GM11168 (cell line): ENCODE results near the gene LCTL.
"Not testable (repeated sequence)": the region's sequence is repeated elsewhere in the genome, so short reads cannot be mapped to it uniquely, and the experiment has no call there.

ENCODE experiments used
- in situ Hi-C: fragments of 300-500 bp; cut with MboI; formaldehyde crosslinking; loops from one replicate; pipeline ENCODE4 v1.12.0; 2022; ENCODE audit warnings: low sequenced_read_pairs; ENCODE audit not compliant: unreplicated experiment

Gene LCTL

DNA sequence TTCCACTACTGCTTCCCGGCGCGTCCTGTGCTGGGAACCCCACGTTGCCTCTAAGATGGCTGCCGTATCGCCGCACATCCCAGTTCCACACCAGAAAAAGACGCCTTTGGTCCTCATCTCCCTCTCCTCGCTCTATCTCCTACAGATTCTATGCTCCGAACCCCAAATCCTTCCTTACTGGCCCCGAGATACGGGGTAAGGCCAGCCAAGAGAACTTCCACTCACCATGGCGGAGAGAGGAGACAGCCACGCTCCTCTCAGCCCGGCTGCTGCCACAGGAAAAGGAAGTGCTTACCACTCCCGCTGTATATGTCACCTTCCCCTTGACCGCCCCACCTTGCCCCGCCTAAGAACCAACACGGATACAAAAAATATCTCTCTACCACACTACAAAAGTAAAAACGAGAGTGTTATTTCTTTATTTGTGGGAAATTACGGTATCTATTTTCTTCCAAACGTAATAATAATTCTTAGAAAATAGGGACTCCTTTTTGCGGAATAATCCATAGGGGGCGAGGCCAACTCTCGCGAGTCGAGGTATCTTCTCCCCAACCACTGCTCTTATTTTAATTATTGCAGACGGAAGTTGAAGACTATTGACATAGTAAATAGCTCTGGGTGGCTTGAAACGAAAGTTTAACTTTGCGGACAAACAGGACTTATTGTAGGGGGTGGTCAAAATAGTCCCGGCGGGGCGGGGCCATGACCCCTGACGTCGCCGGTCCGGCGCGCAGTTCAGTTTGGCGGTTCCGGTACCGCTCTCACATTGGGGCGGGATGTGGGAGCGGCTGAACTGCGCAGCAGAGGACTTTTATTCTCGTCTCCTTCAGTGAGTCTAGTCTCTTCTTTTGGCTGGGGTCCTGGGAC lies 61.0 kb downstream of the LCTL start, which contains the start of the genes RPL4 and ZWILCH:
Gene RPL4, minus strand, starts transcription at position 293 of the 867 bp plus-strand sequence. Its CDS starts 65 bp downstream, at position 228.
Gene ZWILCH, plus strand, starts transcription at position 764 of the 867 bp plus-strand sequence. Its CDS starts 13 bp downstream, at position 777.
- in situ Hi-C loops = no loop called here

DNA sequence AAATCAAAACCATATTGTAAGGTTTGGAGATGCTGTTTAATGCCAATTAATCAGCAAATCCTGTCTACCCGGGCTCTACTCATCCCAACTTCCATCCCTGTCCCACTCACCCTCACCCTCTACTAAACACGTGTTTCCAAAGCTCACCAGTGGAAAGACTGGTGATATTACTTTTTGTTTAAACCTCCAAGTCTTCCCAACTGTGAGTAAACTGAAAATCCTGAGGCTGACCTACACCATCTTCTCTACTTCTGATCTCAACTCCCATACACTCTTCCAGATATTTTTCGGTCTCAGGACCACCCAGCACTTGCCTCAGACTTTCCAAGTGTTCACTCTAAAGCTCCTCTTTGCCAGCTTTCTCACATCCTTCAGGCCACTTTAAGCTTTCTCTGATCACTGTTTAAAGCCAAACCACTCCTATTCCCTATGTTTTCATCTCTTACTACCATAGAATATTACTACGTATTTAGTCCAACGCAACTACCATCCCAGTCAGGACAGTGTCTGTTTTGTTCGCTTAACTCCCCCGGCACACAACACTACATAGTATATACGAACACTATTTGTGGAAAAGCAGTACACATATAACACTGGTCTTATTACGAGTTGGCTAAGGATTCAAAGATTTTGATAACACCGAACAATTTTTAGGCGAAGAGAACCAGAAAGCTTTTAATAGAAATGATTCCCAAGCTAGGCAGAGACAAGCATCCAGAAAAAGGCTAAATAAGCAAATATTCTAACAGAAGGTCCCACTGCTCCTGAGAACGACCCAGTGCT lies 61.8 kb downstream of the LCTL start:
- in situ Hi-C loops = no loop called here

DNA sequence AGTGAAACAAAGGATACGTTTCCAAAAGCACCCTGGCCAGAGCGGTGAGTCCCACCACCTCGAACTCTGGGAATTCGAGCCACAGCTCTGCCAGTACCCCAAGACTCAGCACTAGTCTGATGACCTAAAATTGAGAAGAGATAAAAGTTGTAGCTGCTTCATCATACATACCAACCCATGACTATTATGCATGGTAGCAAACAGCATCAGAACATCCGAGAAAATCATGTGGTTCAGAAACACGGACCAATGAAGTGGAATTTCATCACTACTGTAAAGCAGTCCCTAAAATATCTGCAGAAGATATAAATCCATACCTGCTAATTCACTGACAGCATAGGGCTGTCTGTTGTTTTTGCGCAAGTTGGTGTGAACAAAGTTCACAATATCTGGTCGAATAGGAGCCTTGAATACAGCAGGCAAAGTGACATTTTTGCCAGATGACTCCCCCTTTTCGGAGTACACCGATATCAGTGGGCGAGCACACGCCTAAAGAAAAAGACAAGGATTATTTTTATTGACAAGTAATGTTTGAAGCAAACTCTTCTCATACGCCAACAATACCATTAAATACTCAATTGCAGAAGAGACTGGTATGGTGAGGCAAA lies 62.7 kb downstream of the LCTL start:
- in situ Hi-C loops = not testable (repeated sequence)

DNA sequence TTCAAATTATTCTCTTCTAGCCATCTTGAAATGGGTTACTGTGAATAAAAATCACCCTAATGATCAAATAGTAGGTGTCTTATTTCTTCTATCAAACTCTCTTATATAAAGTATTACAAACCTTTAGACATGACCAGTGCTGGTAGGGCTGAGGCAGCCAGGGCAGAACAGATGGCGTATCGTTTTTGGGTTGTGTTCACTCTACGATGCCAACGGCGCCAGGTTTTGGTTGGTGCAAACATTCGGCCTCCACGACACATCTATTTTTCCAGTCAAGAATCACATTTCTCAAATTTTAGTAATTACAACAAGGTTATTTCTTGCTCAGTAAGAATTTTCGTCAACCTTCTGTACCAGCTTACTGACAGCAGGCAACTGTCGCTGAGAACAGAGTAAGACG lies 63.3 kb downstream of the LCTL start:
- in situ Hi-C loops = no loop called here

DNA sequence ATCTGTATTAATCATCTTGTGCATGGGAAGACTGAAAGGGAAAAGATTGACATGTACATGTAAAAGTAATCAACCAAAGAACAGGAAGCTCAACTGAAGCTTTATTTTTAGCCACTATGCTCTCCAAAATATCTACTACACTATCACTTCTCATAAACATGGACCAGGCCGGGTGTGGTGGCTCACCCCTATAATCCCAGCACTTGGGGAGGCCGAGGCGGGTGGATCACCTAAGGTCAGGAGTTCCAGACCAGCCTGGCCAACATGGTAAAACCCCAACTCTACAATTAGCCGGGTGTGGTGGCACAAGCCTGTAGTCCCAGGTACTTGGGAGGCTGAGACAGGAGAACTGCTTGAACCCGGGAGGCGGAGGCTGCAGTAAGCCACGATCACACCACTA lies 65.5 kb downstream of the LCTL start:
- in situ Hi-C loops = not testable (repeated sequence)

DNA sequence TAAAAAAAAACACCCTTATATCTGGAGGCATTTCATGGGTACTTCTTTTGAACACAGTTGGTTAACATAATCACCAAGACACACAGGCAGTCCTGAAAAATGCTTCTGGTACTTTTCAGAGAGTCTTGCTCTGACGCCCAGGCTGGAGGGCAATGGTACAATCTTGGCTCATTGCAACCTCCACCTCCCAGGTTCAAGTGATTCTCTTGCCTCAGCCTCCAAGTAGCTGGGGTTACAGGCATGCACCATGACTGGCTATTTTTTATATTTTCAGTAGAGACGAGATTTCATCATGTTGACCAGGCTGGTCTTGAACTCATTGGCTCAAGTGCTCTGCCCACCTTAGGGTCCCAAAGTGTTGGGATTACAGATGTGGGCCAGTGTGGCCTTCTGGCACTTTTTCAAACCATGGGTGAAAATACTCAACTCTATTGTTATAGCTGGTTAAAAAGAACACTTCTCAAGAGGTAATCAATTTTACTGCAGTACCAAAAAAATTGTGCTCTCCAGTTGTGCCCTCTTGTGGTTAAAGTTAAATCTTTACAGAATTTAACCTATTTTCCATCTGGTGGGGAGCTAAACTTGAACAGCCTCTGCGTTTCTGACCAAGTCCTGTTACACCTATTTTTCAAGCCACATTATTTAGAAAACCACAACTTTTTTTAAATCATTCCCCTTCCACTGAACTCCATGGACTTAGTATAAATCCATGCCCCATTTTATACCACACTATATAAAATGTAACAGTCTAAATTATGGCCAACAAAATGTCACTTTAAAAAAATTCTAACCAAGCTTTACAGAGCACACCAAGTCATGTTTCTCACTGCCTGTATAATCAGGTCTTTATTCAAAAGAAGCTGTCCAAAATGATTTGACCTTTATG lies 67.1 kb downstream of the LCTL start:
- in situ Hi-C loops = loop anchor here (25.0 kb wide), 1 partner anchor 111 kb away; the partner anchor contains the start of gene MAP2K1
